IPS DF 19.7 (cell line): ENCODE results near the gene ANXA2.

ENCODE experiments used
- DNase-seq: peaks from one replicate; pipeline ENCODE4 v3.0.0-alpha.2; 2013; ENCODE audit warnings: low read depth, low spot score

Gene ANXA2

DNA sequence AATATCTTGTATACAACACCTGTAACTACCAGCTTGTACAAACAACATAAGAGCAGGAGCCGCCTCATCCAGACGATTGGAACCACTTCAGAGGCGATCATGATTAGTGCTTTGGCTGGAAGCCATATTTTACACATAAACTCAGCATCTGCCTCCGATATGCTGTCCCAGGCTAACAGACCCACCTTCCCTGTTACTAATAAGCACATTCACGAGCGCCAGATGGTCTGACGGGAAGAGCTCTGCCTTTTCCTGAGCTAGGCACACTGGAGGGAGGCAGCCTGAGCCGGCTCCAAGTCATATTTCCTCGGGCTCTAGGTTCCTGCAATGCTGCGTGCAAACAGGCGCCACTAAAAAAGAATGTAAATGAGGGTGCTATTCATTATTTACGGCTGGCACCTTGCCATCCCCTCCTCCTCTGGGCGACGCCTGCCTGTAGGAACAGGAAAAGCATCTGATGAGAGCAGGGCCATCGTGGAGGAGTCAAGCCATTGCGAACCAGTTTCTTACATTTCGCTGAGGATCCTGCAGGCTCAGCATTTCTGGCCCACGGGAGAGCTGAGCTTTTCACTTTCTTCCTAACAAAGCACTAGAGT lies 98.2 kb downstream of the ANXA2 start:
- no peak for DNase-seq
